Naive thymus-derived CD4-positive, alpha-beta T cell (primary cell): Measurements from ENCODE around the gene CNTF. TPM values are rescaled to one million over a fixed set of nuclear protein-coding genes. Genes with fewer than 3 reads are reported as not detected.

Experiments
- ATAC-seq: fragments of 150-1000 bp; cut with Tn5 transposase; 2 replicates; pipeline ENCODE4 v1.10.0; 2021; ENCODE audit warnings: mild to moderate bottlenecking, moderate library complexity
- CTCF ChIA-PET: fragments of 350-600 bp; sonication (Branson Sonifier 250); formaldehyde crosslinking; loops from one replicate; lab custom pipeline; 2021; ENCODE audit warnings: antibody characterized with exemption; lab: Charles Lee
- POLR2A ChIA-PET: fragments of 350-600 bp; sonication (Branson Sonifier 250); formaldehyde crosslinking; loops from one replicate; lab custom pipeline; 2021; ENCODE audit warnings: antibody characterized with exemption, inconsistent platforms; lab: Charles Lee
- DNase-seq, 9 donors: peaks; one replicate each; pipeline versions ENCODE4 v3.0.0 to v3.0.0-alpha.2; 2020 to 2022; ENCODE audit warnings: mixed read lengths in 1 of 9
- H3K27ac ChIP-seq: one replicate; pipeline ENCODE4 v1.7.0; 2013; ENCODE audit warnings: mild to moderate bottlenecking, low read depth, low read length, moderate library complexity
- H3K27me3 ChIP-seq, 2 donors: one replicate each; pipeline ENCODE4 v1.7.0; 2013; ENCODE audit warnings: low read length in 2 of 2, mild to moderate bottlenecking in 2 of 2, moderate library complexity in 2 of 2; ENCODE audit not compliant: control insufficient read depth in 2 of 2, insufficient read depth in 2 of 2
- H3K36me3 ChIP-seq, 3 experiments: 1 replicate in 2 of 3; 2 replicates in 1 of 3; pipeline ENCODE4 v1.7.0; 2013; ENCODE audit warnings: low read length in 3 of 3, mild to moderate bottlenecking in 3 of 3, moderate library complexity in 1 of 3; ENCODE audit not compliant: insufficient read depth in 3 of 3, control insufficient read depth in 2 of 3
- H3K4me1 ChIP-seq, 2 donors: one replicate each; pipeline ENCODE4 v1.7.0; 2013; ENCODE audit warnings: low read length in 2 of 2, mild to moderate bottlenecking in 2 of 2, moderate library complexity in 1 of 2; ENCODE audit not compliant: control insufficient read depth in 2 of 2, insufficient read depth in 2 of 2
- H3K4me3 ChIP-seq: 2 replicates; pipeline ENCODE4 v1.7.0; 2013; ENCODE audit warnings: mild to moderate bottlenecking, low read length
- H3K9me3 ChIP-seq, 3 experiments: 1 replicate in 2 of 3; 2 replicates in 1 of 3; pipeline ENCODE4 v1.7.0; 2013; ENCODE audit warnings: low read length in 3 of 3; ENCODE audit not compliant: control insufficient read depth in 2 of 3
- H3K27ac Mint-ChIP-seq, 9 donors: one replicate each; pipeline ENCODE4 v1.8.0; 2020 to 2022; ENCODE audit warnings: mixed read lengths in 9 of 9, mild to moderate bottlenecking in 8 of 9, moderate library complexity in 5 of 9, inconsistent platforms in 2 of 9
- H3K27me3 Mint-ChIP-seq, 5 donors: one replicate each; pipeline ENCODE4 v1.8.0; 2021 to 2022; ENCODE audit warnings: mixed read lengths in 5 of 5, mild to moderate bottlenecking in 1 of 5
- H3K36me3 Mint-ChIP-seq, 5 donors: one replicate each; pipeline ENCODE4 v1.8.0; 2020 to 2022; ENCODE audit warnings: mixed read lengths in 5 of 5, mild to moderate bottlenecking in 3 of 5, inconsistent platforms in 1 of 5
- H3K4me1 Mint-ChIP-seq, 7 donors: one replicate each; pipeline ENCODE4 v1.8.0; 2020 to 2022; ENCODE audit warnings: mixed read lengths in 7 of 7, mild to moderate bottlenecking in 3 of 7, inconsistent platforms in 1 of 7
- H3K4me3 Mint-ChIP-seq, 10 donors: one replicate each; pipeline ENCODE4 v1.8.0; 2020 to 2022; ENCODE audit warnings: mild to moderate bottlenecking in 10 of 10, mixed read lengths in 10 of 10, moderate library complexity in 6 of 10, inconsistent platforms in 2 of 10
- H3K9me3 Mint-ChIP-seq, 11 donors: one replicate each; pipeline ENCODE4 v1.8.0; 2020 to 2022; ENCODE audit warnings: mixed read lengths in 11 of 11, mild to moderate bottlenecking in 4 of 11, inconsistent platforms in 1 of 11, moderate library complexity in 1 of 11
- intact Hi-C, 2 donors: fragments of 100-400 bp; cut with micrococcal nuclease; formaldehyde crosslinking; loops; one replicate each; pipeline ENCODE4 v1.15.1; 2023
- polyA plus RNA-seq, 2 donors: library from polyadenylated mRNA; unstranded; fragments of 300-500 nt; fragmentation: Illumina TruSeq; gene quantifications; one replicate each; pipeline ENCODE4 v1.2.3, GENCODE V29; 2021
- total RNA-seq, 6 experiments: library from RNA in 5 of 6; stranded (reverse) in 5 of 6; gene quantifications; 1 replicate in 5 of 6; 2 replicates in 1 of 6; pipeline ENCODE4 v1.2.3 and lab custom pipeline; 2021 to 2026

The CNTF gene
- total and polyA plus RNA-seq, 7 experiments from 2014 or later = 0.10 to 4.9 (median 3.7) TPM; not detected in 1

DNA sequence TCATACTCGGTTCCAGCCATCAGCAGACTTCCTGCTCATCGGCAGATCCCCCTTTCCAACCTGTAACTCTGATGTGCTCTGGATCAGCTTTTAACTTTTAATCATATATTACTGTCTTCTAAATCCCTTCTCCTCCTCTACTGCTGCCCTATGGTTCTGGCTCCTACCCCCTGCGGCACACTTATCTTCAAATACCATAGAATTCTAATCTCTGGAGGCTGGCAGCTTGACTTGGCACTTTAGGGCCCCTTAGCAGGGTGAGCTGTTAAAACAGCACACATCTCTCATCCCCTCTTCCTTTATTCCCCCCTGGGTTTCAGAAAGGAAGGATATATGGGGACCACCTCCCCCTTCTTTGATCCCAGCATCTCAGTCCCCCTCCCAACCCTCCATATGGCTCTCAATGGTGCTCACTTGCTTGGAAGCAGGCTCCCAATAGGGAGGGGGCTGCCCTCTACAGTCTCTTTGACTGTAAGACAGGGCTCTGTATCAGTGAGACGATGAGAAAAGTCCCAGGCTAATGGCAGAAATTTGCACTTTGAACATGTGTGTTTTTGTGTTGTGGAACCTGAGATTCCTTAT lies 4.4 kb upstream of the CNTF start:
- peak overlapping the region in 8 of 9 donors; percentile 30 to 85 (median 75) for H3K27ac Mint-ChIP-seq
- H3K27ac ChIP-seq = no peak overlapping the region
- peak; percentile 60 for ATAC-seq

DNA sequence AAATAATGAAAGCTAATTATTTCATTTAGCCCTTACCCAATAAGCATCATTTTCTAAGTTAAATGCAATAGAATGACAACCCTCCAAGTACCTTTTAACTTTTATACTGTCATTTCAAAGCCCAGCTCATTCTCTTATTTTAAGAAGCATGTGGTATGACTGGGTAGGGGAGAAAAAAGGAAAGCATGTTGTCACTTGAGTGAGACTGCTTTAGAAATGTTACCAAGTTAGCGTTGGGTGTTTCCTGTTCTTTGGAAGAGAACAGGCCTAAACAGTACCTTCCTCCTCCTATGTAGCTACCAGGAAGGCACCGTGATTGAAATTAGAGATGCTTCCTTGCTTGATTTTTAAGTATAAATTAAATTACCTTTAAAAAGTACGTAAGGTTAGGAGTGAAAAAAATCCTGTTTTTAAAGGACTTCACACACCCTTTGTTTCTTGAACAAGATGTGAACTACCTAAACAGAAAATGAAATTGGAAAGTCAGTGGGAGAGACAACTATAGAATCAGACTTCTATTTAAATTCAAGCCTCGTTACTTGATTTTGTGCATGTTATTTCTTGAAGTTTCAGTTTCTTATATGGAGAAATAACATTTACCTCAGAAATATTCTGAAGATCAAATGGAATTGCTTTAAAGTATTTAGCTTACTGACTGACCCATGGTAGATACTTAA lies 741 bp upstream of the CNTF start:
- peaks cover 20 to 57% (median 31%) of the 10 kb centered on the region in 5 donors for H3K36me3 Mint-ChIP-seq
- ChIA-PET CTCF (interaction anchor here (1.3 kb wide), 1 partner anchor 33 kb away, joined by 5 read pairs; no protein-coding TSS in a partner anchor), POLR2A (interaction anchor here (1.0 kb wide), 1 partner anchor 42 kb away, joined by 4 read pairs; no protein-coding TSS in a partner anchor)
- no peaks in the 10 kb centered on the region for H3K27me3 ChIP-seq
- ATAC-seq = no peak
- peak overlapping the region; percentile 54 for H3K27ac ChIP-seq
- peak overlapping the region; percentile 16 to 84 (median 51) for H3K27ac Mint-ChIP-seq
- peak in 3 of 9 donors; percentile 10 to 19 (median 12) for DNase-seq
- H3K4me3 Mint-ChIP-seq = peak overlapping the region in 1 of 10 donors; percentile 27
- peaks cover 10 to 39% (median 24%) of the 10 kb centered on the region in 7 donors for H3K4me1 Mint-ChIP-seq
- peaks cover 0 to 7% of the 10 kb centered on the region in 2 donors for H3K4me1 ChIP-seq
- intact Hi-C loops = no loop called here
- H3K36me3 ChIP-seq = peaks cover 12 to 67% (median 31%) of the 10 kb centered on the region in 3 experiments
- no peak overlapping the region for H3K4me3 ChIP-seq
- no peaks in the 10 kb centered on the region for H3K9me3 Mint-ChIP-seq
- H3K9me3 ChIP-seq = no peaks in the 10 kb centered on the region
- H3K27me3 Mint-ChIP-seq = no peaks in the 10 kb centered on the region

More for the DNA sequence above, 4.4 kb upstream of the CNTF start:
- Mint-ChIP-seq H3K27me3 (no peaks in the 10 kb centered on the region), H3K4me1 (peaks cover 10 to 45% (median 27%) of the 10 kb centered on the region in 7 donors), H3K9me3 (no peaks in the 10 kb centered on the region), H3K4me3 (no peak overlapping the region), H3K36me3 (peaks cover 18 to 67% (median 51%) of the 10 kb centered on the region in 5 donors)
- Histone ChIP-seq H3K4me1 (peaks cover 0 to 7% of the 10 kb centered on the region in 2 donors), H3K9me3 (no peaks in the 10 kb centered on the region), H3K27me3 (no peaks in the 10 kb centered on the region), H3K4me3 (no peak overlapping the region), H3K36me3 (peaks cover 32 to 78% (median 43%) of the 10 kb centered on the region in 3 experiments)
- ChIA-PET POLR2A (no interaction called here), CTCF (interaction anchor here (0.5 to 3.2 kb wide), 3 partner anchors 11 to 488 kb away, joined by 3 to 16 read pairs (median 4); no protein-coding TSS in a partner anchor)
- intact Hi-C loops = loop anchor here in 1 of 2 donors (1.0 kb wide), 1 partner anchor 50 kb away; no protein-coding TSS in a partner anchor
- peak in 1 of 9 donors; percentile 24 for DNase-seq

DNA sequence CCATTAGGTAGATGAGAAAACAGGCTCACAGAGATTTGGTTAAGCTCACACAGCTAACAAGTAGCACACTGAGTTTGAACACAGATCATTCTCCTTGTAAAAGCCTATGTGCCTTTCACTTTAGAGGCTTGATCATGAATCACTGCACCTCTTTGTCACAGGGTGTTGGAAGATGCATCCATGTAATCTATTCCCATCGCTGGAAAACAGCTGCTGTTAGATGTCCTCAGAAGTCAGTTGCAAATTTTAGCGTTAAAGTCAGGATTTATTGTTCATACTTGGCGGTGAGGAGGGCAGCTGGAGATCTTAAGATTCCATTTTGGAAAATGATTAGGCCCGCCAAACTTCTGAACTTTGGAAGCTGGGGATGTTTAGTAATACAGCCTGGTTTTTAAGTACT lies 2.6 kb downstream of the CNTF start:
- intact Hi-C loops = no loop called here
- Histone ChIP-seq H3K27me3 (no peaks in the 10 kb centered on the region), H3K4me1 (peaks cover 0 to 7% of the 10 kb centered on the region in 2 donors), H3K36me3 (peaks cover 0 to 34% (median 13%) of the 10 kb centered on the region in 3 experiments), H3K27ac (no peak overlapping the region), H3K9me3 (no peaks in the 10 kb centered on the region), H3K4me3 (no peak overlapping the region)
- CTCF ChIA-PET = no interaction called here
- Mint-ChIP-seq H3K27ac (peak overlapping the region in 1 of 9 donors; percentile 9), H3K4me1 (peaks cover 10 to 28% (median 24%) of the 10 kb centered on the region in 7 donors), H3K36me3 (peaks cover 6 to 32% (median 15%) of the 10 kb centered on the region in 5 donors), H3K9me3 (no peaks in the 10 kb centered on the region), H3K27me3 (no peaks in the 10 kb centered on the region), H3K4me3 (no peak overlapping the region)
- ATAC-seq (no peak), DNase-seq (no peak)
- POLR2A ChIA-PET = interaction anchor here (1.4 kb wide), 1 partner anchor 28 kb away, joined by 3 read pairs; no protein-coding TSS in a partner anchor

DNA sequence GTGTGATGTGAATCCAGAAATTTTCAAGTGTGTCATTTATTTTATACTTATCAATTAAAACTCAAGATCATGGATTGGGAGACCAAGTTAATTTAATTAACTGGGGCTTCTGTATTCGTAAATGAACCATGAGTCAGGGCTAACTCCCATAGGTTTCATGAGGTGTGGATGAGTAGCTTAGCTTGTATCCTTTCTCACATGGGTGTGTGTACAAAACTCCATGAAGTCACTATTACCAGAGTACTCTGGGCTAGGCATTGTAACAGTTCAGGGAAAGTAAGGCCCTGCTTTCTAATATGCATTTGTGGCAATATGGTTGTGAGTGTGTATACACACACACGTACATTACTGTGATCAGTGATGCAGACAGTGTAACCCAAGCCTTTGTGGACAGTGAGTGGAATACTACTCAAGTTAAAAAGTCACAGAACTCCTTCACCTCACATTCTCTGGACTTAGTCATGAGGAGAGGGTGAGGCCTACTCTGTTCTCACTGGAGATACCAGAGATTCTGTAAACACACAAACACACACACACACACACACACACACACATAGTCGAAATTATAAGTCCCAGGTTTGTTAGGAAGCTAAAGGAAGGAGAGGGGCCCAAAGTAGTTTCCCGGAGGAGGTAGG lies 3.5 kb downstream of the CNTF start:
- Histone ChIP-seq H3K9me3 (no peaks in the 10 kb centered on the region), H3K4me1 (peaks cover 0 to 6% of the 10 kb centered on the region in 2 donors), H3K4me3 (no peak overlapping the region), H3K36me3 (peaks cover 0 to 28% (median 13%) of the 10 kb centered on the region in 3 experiments), H3K27ac (no peak overlapping the region), H3K27me3 (no peaks in the 10 kb centered on the region)
- H3K27ac Mint-ChIP-seq = peak overlapping the region in 4 of 9 donors; percentile 9 to 40 (median 26)
- no peaks in the 10 kb centered on the region for H3K27me3 Mint-ChIP-seq
- DNase-seq (no peak), ATAC-seq (peak; percentile 28)
- H3K36me3 Mint-ChIP-seq = peaks cover 6 to 28% (median 14%) of the 10 kb centered on the region in 5 donors
- no peak overlapping the region for H3K4me3 Mint-ChIP-seq
- intact Hi-C loops = no loop called here
- peaks cover 7 to 23% (median 19%) of the 10 kb centered on the region in 7 donors for H3K4me1 Mint-ChIP-seq
- CTCF ChIA-PET = interaction anchor here (1.5 to 7.4 kb wide), 2 partner anchors 13 to 59 kb away, joined by 10 to 40 read pairs; no protein-coding TSS in a partner anchor
- no peaks in the 10 kb centered on the region for H3K9me3 Mint-ChIP-seq
- POLR2A ChIA-PET = interaction anchor here (1.4 kb wide), 1 partner anchor 29 kb away, joined by 3 read pairs; no protein-coding TSS in a partner anchor

DNA sequence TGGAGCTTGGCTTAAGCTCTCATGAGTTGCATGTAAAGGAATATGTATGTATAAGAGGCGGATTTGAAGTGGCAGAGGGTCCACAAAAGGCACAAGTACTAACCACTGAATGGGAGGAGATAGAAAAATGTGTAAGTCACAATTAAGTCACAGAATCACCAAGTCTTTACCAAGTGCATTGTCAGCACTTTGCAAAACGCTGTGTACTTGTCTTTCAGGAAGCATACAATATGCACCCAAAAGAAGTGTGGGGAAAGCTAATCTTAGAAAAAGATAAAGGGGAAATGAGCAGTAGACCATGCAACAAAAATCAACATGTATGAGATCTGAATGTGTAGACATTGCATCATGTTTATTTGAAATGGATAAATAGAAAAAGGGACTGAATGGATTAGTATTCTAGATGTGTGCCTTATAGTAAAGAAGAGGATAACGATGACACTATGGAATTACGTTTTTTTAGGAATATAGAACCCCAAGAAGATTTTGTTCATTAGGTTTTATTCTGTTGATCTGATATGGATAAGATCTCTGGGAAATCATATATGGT lies 4.5 kb downstream of the CNTF start:
- H3K36me3 Mint-ChIP-seq = peaks cover 6 to 24% (median 14%) of the 10 kb centered on the region in 5 donors
- H3K4me3 ChIP-seq = no peak overlapping the region
- intact Hi-C loops = no loop called here
- H3K9me3 ChIP-seq = no peaks in the 10 kb centered on the region
- no peaks in the 10 kb centered on the region for H3K27me3 Mint-ChIP-seq
- ATAC-seq = no peak
- ChIA-PET CTCF (interaction anchor here (1.5 to 7.4 kb wide), 3 partner anchors 9 to 60 kb away, joined by 3 to 40 read pairs (median 10); no protein-coding TSS in a partner anchor), POLR2A (no interaction called here)
- H3K4me3 Mint-ChIP-seq = no peak overlapping the region
- H3K4me1 Mint-ChIP-seq = peaks cover under 1 to 12% (median 8%) of the 10 kb centered on the region in 7 donors
- H3K27me3 ChIP-seq = no peaks in the 10 kb centered on the region
- peaks cover 0 to 27% (median 13%) of the 10 kb centered on the region in 3 experiments for H3K36me3 ChIP-seq
- peak overlapping the region in 5 of 9 donors; percentile 56 to 75 (median 59) for H3K27ac Mint-ChIP-seq
- peaks cover 0 to 2% (median 0%) of the 10 kb centered on the region in 11 donors for H3K9me3 Mint-ChIP-seq
- DNase-seq = no peak
- no peaks in the 10 kb centered on the region for H3K4me1 ChIP-seq
- no peak overlapping the region for H3K27ac ChIP-seq
